K562 (cell line): ENCODE measurements around the gene DOCK7. TPM values are rescaled to one million over a fixed set of nuclear protein-coding genes. Genes with fewer than 3 reads are reported as not detected.

Source experiments
- ATAC-seq: fragments of 200-7000 bp; cut with Tn5 transposase; 3 replicates; pipeline ENCODE4 v1.9.1; 2020; ENCODE audit warnings: moderate library complexity
- BruUV-seq: library from RNA; stranded (reverse); fragments of 400-500 nt; replicated peaks from 2 replicates; lab custom pipeline; 2021; lab: Mats Ljungman, UMichigan
- CTCF ChIA-PET: fragments of 300-600 bp; formaldehyde crosslinking; extraction: SDS; loops from one replicate; lab custom pipeline; 2021; ENCODE audit warnings: low intra/inter-chr PET ratio; lab: Yijun Ruan, JAX
- POLR2A ChIA-PET: fragments of 300-600, 350-650 bp; sonication (Branson Sonifier 250); formaldehyde crosslinking; extraction: SDS; loops from one replicate; lab custom pipeline; 2021; ENCODE audit warnings: antibody characterized with exemption, inconsistent platforms; lab: Yijun Ruan, JAX
- DNase-seq, 4 experiments: peaks; one replicate each; pipeline versions ENCODE4 v3.0.0 to v3.0.0-alpha.2; 2011 to 2018; ENCODE audit warnings: low spot score in 3 of 4, mixed read lengths in 3 of 4; ENCODE audit errors: extremely low read depth in 1 of 4
- FAIRE-seq: peaks from 2 replicates; lab custom pipeline; 2011; peaks lifted over from hg19 to GRCh38; lab: Jason Lieb, UNC
- H2AFZ ChIP-seq: 2 replicates; pipeline ENCODE4 v1.6.0; 2011; ENCODE audit warnings: low read depth, low read length, control low read depth, inconsistent platforms
- H3K27ac ChIP-seq: fragments of 200-600 bp; 3 replicates; pipeline ENCODE4 v1.8.0; 2011; ENCODE audit warnings: low read depth, mild to moderate bottlenecking, control low read depth, inconsistent platforms, low read length, moderate library complexity, mixed read lengths; ENCODE audit errors: extremely low read depth
- H3K27me3 ChIP-seq, 2 experiments: fragments of 300-600 bp in 1 of 2; 2 replicates in 1 of 2; 3 replicates in 1 of 2; pipeline versions ENCODE4 v1.6.0 to v1.8.0; 2011; ENCODE audit warnings: inconsistent platforms in 2 of 2, low read length in 2 of 2, mild to moderate bottlenecking in 1 of 2, mixed read lengths in 1 of 2, moderate library complexity in 1 of 2; ENCODE audit not compliant: control insufficient read depth in 2 of 2, insufficient read depth in 2 of 2
- H3K36me3 ChIP-seq: fragments of 300-600 bp; 3 replicates; pipeline ENCODE4 v1.8.0; 2011; ENCODE audit warnings: mild to moderate bottlenecking, low read length, inconsistent platforms; ENCODE audit not compliant: control insufficient read depth, insufficient read depth
- H3K4me1 ChIP-seq, 2 experiments: fragments of 200-600 bp in 1 of 2; replicated peaks in 1 of 2; 2 replicates in 1 of 2; 3 replicates in 1 of 2; pipeline versions ENCODE4 v1.5.1 to v1.8.0; 2011; ENCODE audit warnings: inconsistent platforms in 2 of 2, low read length in 2 of 2, mild to moderate bottlenecking in 1 of 2, mixed read lengths in 1 of 2, moderate library complexity in 1 of 2; ENCODE audit not compliant: control insufficient read depth in 2 of 2, insufficient read depth in 2 of 2
- H3K4me2 ChIP-seq: 2 replicates; pipeline ENCODE4 v1.6.1; 2011; ENCODE audit warnings: low read length, control low read depth, inconsistent platforms, mixed read lengths; ENCODE audit not compliant: insufficient read depth
- H3K4me3 ChIP-seq: fragments of 200-600 bp; sonication (generic), shearing (Covaris generic); 2 replicates; pipeline ENCODE4 v1.5.1; 2016; ENCODE audit warnings: control low read depth, inconsistent platforms
- H3K79me2 ChIP-seq: fragments of 200-600 bp; 3 replicates; pipeline ENCODE4 v1.8.0; 2011; ENCODE audit warnings: low read length, inconsistent platforms; ENCODE audit not compliant: control insufficient read depth, insufficient read depth
- H3K9ac ChIP-seq, 2 experiments: 2 replicates each; pipeline versions ENCODE4 v1.6.0 to v1.6.1; 2011; ENCODE audit warnings: low read depth in 2 of 2, low read length in 2 of 2, control low read depth in 1 of 2, inconsistent platforms in 1 of 2, mild to moderate bottlenecking in 1 of 2, mixed read lengths in 1 of 2; ENCODE audit not compliant: insufficient read depth in 1 of 2
- H3K9me1 ChIP-seq: one replicate; pipeline ENCODE4 v1.6.0; 2011; ENCODE audit warnings: inconsistent platforms, mild to moderate bottlenecking, low read length, moderate library complexity; ENCODE audit not compliant: control insufficient read depth, insufficient read depth
- H3K9me3 ChIP-seq: replicated peaks from 2 replicates; pipeline ENCODE4 v1.5.1; 2011; ENCODE audit warnings: low read depth, low read length, inconsistent platforms; ENCODE audit not compliant: control insufficient read depth, insufficient read depth
- H4K20me1 ChIP-seq: replicated peaks from 2 replicates; pipeline ENCODE4 v1.6.1; 2011; ENCODE audit warnings: low read length, inconsistent platforms, mixed read lengths; ENCODE audit not compliant: control insufficient read depth, insufficient read depth
- BRD9 ChIP-seq: fragments of 450-650 bp; IDR thresholded peaks from 2 replicates; pipeline ENCODE4 v1.6.1; 2018; ENCODE audit warnings: low read depth; ENCODE audit not compliant: partially characterized antibody
- CBFB ChIP-seq: sonication (generic); formaldehyde crosslinking; IDR thresholded peaks from 2 replicates; pipeline ENCODE4 v1.4.0; 2020; ENCODE audit warnings: mild to moderate bottlenecking, missing genetic modification reagents
- CREBBP ChIP-seq: IDR thresholded peaks from one replicate; pipeline ENCODE4 v1.6.1; 2012; ENCODE audit warnings: low read depth, mild to moderate bottlenecking, control low read depth, inconsistent platforms, low read length
- DPF2 ChIP-seq: fragments of 450-650 bp; IDR thresholded peaks from 2 replicates; pipeline ENCODE4 v1.6.1; 2016
- EZH2 ChIP-seq: IDR thresholded peaks from 2 replicates; pipeline ENCODE4 v1.6.1; 2012; ENCODE audit warnings: low read depth, mild to moderate bottlenecking, inconsistent platforms, low read length, borderline replicate concordance
- HDAC6 ChIP-seq: IDR thresholded peaks from 2 replicates; pipeline ENCODE4 v1.6.1; 2012; ENCODE audit warnings: low read depth, mild to moderate bottlenecking, control low read depth, inconsistent platforms, low read length, moderate library complexity
- KDM4B ChIP-seq, 2 experiments: fragments of 450-650 bp in 1 of 2; sonication (generic) in 1 of 2; IDR thresholded peaks; 2 replicates each; pipeline ENCODE4 v1.6.1; 2016 to 2017; ENCODE audit warnings: borderline replicate concordance in 2 of 2, antibody characterized with exemption in 1 of 2, low read depth in 1 of 2, mild to moderate bottlenecking in 1 of 2
- MCM7 ChIP-seq, 2 experiments: fragments of 450-650 bp; IDR thresholded peaks; 2 replicates each; pipeline ENCODE4 v1.6.1; 2016 to 2018
- NKRF ChIP-seq: fragments of 450-650 bp; IDR thresholded peaks from 2 replicates; pipeline ENCODE4 v1.6.1; 2016; ENCODE audit warnings: borderline replicate concordance
- RBM25 ChIP-seq: fragments of 200-400 bp; formaldehyde crosslinking; IDR thresholded peaks from 2 replicates; pipeline ENCODE4 v1.6.1; 2018; ENCODE audit warnings: low read length, low read depth, moderate library complexity; ENCODE audit not compliant: severe bottlenecking
- SP1 ChIP-seq: sonication (generic); formaldehyde crosslinking; IDR thresholded peaks from 2 replicates; pipeline ENCODE4 v1.8.1; 2022; ENCODE audit warnings: mild to moderate bottlenecking, missing genetic modification reagents
- ZNF121 ChIP-seq: sonication (generic); formaldehyde crosslinking; conservative IDR thresholded peaks from 2 replicates; pipeline ENCODE4 v1.8.0; 2022; ENCODE audit warnings: missing genetic modification reagents
- ZNF224 ChIP-seq: sonication (generic); formaldehyde crosslinking; IDR thresholded peaks from 2 replicates; pipeline ENCODE4 v1.8.0; 2022; ENCODE audit warnings: mild to moderate bottlenecking, missing genetic modification reagents
- ZNF280B ChIP-seq: fragments of 250-450 bp; sonication (Bioruptor Pico); IDR thresholded peaks from 2 replicates; pipeline ENCODE4 v1.5.1; 2021; ENCODE audit warnings: mild to moderate bottlenecking
- ZNF830 ChIP-seq: fragments of 250-450 bp; sonication (Bioruptor Pico); IDR thresholded peaks from 2 replicates; pipeline ENCODE4 v1.5.0; 2021; ENCODE audit warnings: mild to moderate bottlenecking
- WGBS: fragments of 100-300 bp; shearing (Covaris generic); methylation state at CpG from one replicate; pipeline ENCODE4 v1.1.6; 2016; ENCODE audit warnings: low coverage, mixed read lengths; ENCODE audit not compliant: insufficient coverage; ENCODE audit errors: missing lambda C conversion rate; 5-methylcytosine and 5-hydroxymethylcytosine counted together
- in situ Hi-C: fragments of 300-500 bp; cut with MboI; formaldehyde crosslinking; loops from 4 replicates; pipeline ENCODE4 v1.15.0; 2018; ENCODE audit warnings: inconsistent platforms, mixed read lengths
- intact Hi-C: fragments of 100-400 bp; cut with micrococcal nuclease; formaldehyde crosslinking; loops from 2 replicates; pipeline ENCODE4 v1.14.2; 2022
- polyA plus RNA-seq, 8 experiments: library from polyadenylated mRNA; depleted of rRNA in 4 of 8; stranded (reverse) in 5 of 8; unstranded in 3 of 8; fragments of >200 nt; fragmentation: Nextera tagmentation in 2 of 8; fragmentation: Illumina TruSeq in 1 of 8; extraction: Ambion mirVana in 2 of 8; extraction: Trizol in 1 of 8; gene quantifications; 2 replicates each; pipeline versions ENCODE4 v1.2.1 to v1.2.3, GENCODE V29; 2011 to 2014; ENCODE audit warnings: inconsistent platforms in 1 of 8, missing spikeins in 1 of 8
- total RNA-seq, 7 experiments: library from RNA; depleted of rRNA in 6 of 7; stranded (reverse); fragments of >200 nt in 6 of 7; fragmentation: Illumina TruSeq in 2 of 7; extraction: Trizol in 2 of 7; gene quantifications; 2 replicates each; pipeline versions ENCODE4 v1.2.1 to v1.2.3, GENCODE V29; 2011 to 2021; ENCODE audit warnings: low replicate concordance in 1 of 7

Gene DOCK7
- total and polyA plus RNA-seq, 9 of the 15 experiments (the other 6 are each of a cell fraction or from before 2014, with no cell fraction given): 4.9 to 35.1 (median 12.6) TPM

- Histone ChIP-seq H3K36me3 (no peaks in the 10 kb centered on the region), H3K27ac (no peak overlapping the region), H3K4me2 (no peak overlapping the region), H3K9me3 (no peaks in the 10 kb centered on the region), H2AFZ (no peak overlapping the region), H3K27me3 (peaks cover 3 to 5% of the 10 kb centered on the region in 2 experiments; a peak in 1 of 5 replicates), H3K9ac (no peak overlapping the region), H3K4me1 (peaks cover 0 to 13% of the 10 kb centered on the region in 2 experiments; a peak in 2 of 5 replicates), H3K4me3 (no peak overlapping the region), H4K20me1 (no peaks in the 10 kb centered on the region), H3K9me1 (no peaks in the 10 kb centered on the region), H3K79me2 (no peaks in the 10 kb centered on the region)
- ChIA-PET CTCF (no interaction called here), POLR2A (interaction anchor here (1.0 kb wide), 1 partner anchor 9 kb away, joined by 3 read pairs; no protein-coding TSS in a partner anchor)
- intact Hi-C loops: no loop called here
- 6% methylated on average over 1 of the region's 1 CpG for WGBS
- in situ Hi-C loops: no loop called here
- no peak for ATAC-seq
- TF ChIP-seq DPF2 (no peak), RBM25 (peak; percentile 56), ZNF121 (CRISPR knock-in tag) (peak; percentile 70), EZH2 (no peak)
- BruUV-seq: no TSS peak
- no peak for DNase-seq
- FAIRE-seq: no peak
Observed at GRCh38 chr1:62426794-62427193, 261.4 kb downstream of the DOCK7 start.

- no peak for DNase-seq
- CTCF ChIA-PET: no interaction called here
- intact Hi-C loops (no loop called here), in situ Hi-C loops (no loop called here)
- POLR2A ChIA-PET: interaction anchor here (2.4 kb wide), 1 partner anchor 10 kb away, joined by 7 read pairs; no protein-coding TSS in a partner anchor
- Histone ChIP-seq H3K4me2 (no peak overlapping the region), H3K9me1 (no peaks in the 10 kb centered on the region), H3K4me1 (peaks cover 0 to 13% of the 10 kb centered on the region in 2 experiments; a peak in 2 of 5 replicates), H3K9me3 (no peaks in the 10 kb centered on the region), H3K4me3 (no peak overlapping the region), H3K79me2 (no peaks in the 10 kb centered on the region), H3K27ac (no peak overlapping the region), H4K20me1 (no peaks in the 10 kb centered on the region), H3K9ac (no peak overlapping the region), H3K36me3 (no peaks in the 10 kb centered on the region), H3K27me3 (peaks cover under 1 to 3% of the 10 kb centered on the region in 2 experiments; a peak in 1 of 5 replicates), H2AFZ (no peak overlapping the region)
- BruUV-seq: no TSS peak
- no peak for ATAC-seq
- 7% methylated on average over 3 of the region's 3 CpGs for WGBS
- FAIRE-seq: no peak
- no peak for TF ChIP-seq BRD9
- no peak for TF ChIP-seq NKRF
- no peak for TF ChIP-seq MCM7 (IDR thresholded peaks at IDR 0.05)
- no peak for TF ChIP-seq ZNF224
- TF ChIP-seq SP1 (CRISPR knock-in tag): no peak
- TF ChIP-seq KDM4B (IDR thresholded peaks at IDR 0.05; ENCODE audit: borderline replicate concordance in 2 of 2, low read depth in 1 of 2): no peak
- no peak for TF ChIP-seq CREBBP
- TF ChIP-seq HDAC6: no peak
- no peak for TF ChIP-seq ZNF280B (CRISPR knock-in tag)
- TF ChIP-seq CBFB (CRISPR knock-in tag): no peak
- no peak for TF ChIP-seq ZNF830
Observed at GRCh38 chr1:62426237-62426636, 261.9 kb downstream of the DOCK7 start.
